GM18951 (cell line): ENCODE data around the gene DNAJB6.

ENCODE experiments used
- POLR2A ChIP-seq: IDR thresholded peaks from 4 replicates; pipeline ENCODE4 v1.6.1; 2011; ENCODE audit warnings: mild to moderate bottlenecking; ENCODE audit not compliant: insufficient read length, insufficient read depth; ENCODE audit errors: extremely low read depth
- in situ Hi-C: fragments of 300-500 bp; cut with MboI; formaldehyde crosslinking; loops from one replicate; pipeline ENCODE4 v1.12.0; 2022; ENCODE audit warnings: low sequenced_read_pairs, mixed read lengths, inconsistent platforms; ENCODE audit not compliant: unreplicated experiment

The DNAJB6 gene

GRCh38 chr7:157466867-157467261, 130.1 kb downstream of the DNAJB6 start:
- TF ChIP-seq POLR2A = no peak
- in situ Hi-C loops = no loop called here
